B cell (primary cell): ENCODE data around the gene KLHL36. TPM values are rescaled to one million over a fixed set of nuclear protein-coding genes. Genes with fewer than 3 reads are reported as not detected.
A peak's percentile ranks its signal among the peaks of the same experiment; 100 is the strongest.
"Not testable (repeated sequence)": the region's sequence is repeated elsewhere in the genome, so short reads cannot be mapped to it uniquely, and the experiment has no call there.

Experiments
- ATAC-seq: fragments of 200-7000 bp; cut with Tn5 transposase; one replicate; pipeline ENCODE4 v1.10.0; 2021; ENCODE audit warnings: low read depth, mild to moderate bottlenecking, moderate number of reproducible peaks, moderate library complexity
- CTCF ChIA-PET: fragments of 350-600 bp; sonication (Branson Sonifier 250); formaldehyde crosslinking; loops from one replicate; lab custom pipeline; 2021; ENCODE audit warnings: antibody characterized with exemption, inconsistent platforms; lab: Charles Lee
- POLR2A ChIA-PET: fragments of 350-600 bp; sonication (Branson Sonifier 250); formaldehyde crosslinking; loops from one replicate; lab custom pipeline; 2021; ENCODE audit warnings: antibody characterized with exemption; lab: Charles Lee
- DNase-seq: peaks from one replicate; pipeline ENCODE4 v3.0.0; 2013
- H2AFZ ChIP-seq: 2 replicates; pipeline ENCODE4 v1.6.1; 2012; ENCODE audit warnings: mild to moderate bottlenecking, low read depth, low read length; ENCODE audit not compliant: insufficient read depth, poor library complexity, severe bottlenecking
- H3K27ac ChIP-seq, 2 donors: 1 replicate in 1 of 2; 2 replicates in 1 of 2; pipeline ENCODE4 v1.5.1; 2012 to 2013; ENCODE audit warnings: low read length in 2 of 2, mild to moderate bottlenecking in 2 of 2, moderate library complexity in 1 of 2
- H3K27me3 ChIP-seq, 4 experiments: fragments of 200-600 bp in 1 of 4; sonication (generic) in 1 of 4; replicated peaks in 1 of 4; 1 replicate in 2 of 4; 2 replicates in 2 of 4; pipeline versions ENCODE4 v1.6.1 to v1.7.0; 2013 to 2016; ENCODE audit warnings: low read length in 3 of 4, mild to moderate bottlenecking in 2 of 4, mixed read lengths in 1 of 4, moderate library complexity in 1 of 4; ENCODE audit not compliant: insufficient read depth in 4 of 4, control insufficient read depth in 3 of 4; ENCODE audit errors: control extremely low read depth in 1 of 4
- H3K36me3 ChIP-seq, 2 experiments: replicated peaks in 1 of 2; 1 replicate in 1 of 2; 2 replicates in 1 of 2; pipeline versions ENCODE4 v1.6.1 to v1.7.1; 2013; ENCODE audit warnings: low read length in 1 of 2; ENCODE audit not compliant: insufficient read depth in 2 of 2, control insufficient read depth in 1 of 2; ENCODE audit errors: control extremely low read depth in 1 of 2, extremely low read depth in 1 of 2
- H3K4me1 ChIP-seq, 2 donors: fragments of 200-600 bp in 1 of 2; sonication (generic) in 1 of 2; 1 replicate in 1 of 2; 2 replicates in 1 of 2; pipeline versions ENCODE4 v1.5.1 to v1.6.1; 2013 to 2017; ENCODE audit warnings: low read length in 2 of 2; ENCODE audit not compliant: control insufficient read depth in 2 of 2, insufficient read depth in 2 of 2
- H3K4me2 ChIP-seq: replicated peaks from 2 replicates; pipeline ENCODE3; 2012; ENCODE audit warnings: mild to moderate bottlenecking, low read depth, low read length; ENCODE audit not compliant: poor library complexity, severe bottlenecking
- H3K4me3 ChIP-seq, 5 experiments: fragments of 200-600 bp in 1 of 5; sonication (generic) in 1 of 5; 1 replicate in 3 of 5; 2 replicates in 2 of 5; pipeline versions ENCODE4 v1.5.1 to v1.7.0; 2011 to 2016; ENCODE audit warnings: low read length in 4 of 5, mild to moderate bottlenecking in 4 of 5, low read depth in 2 of 5, control low read depth in 1 of 5, moderate library complexity in 1 of 5; ENCODE audit not compliant: insufficient read depth in 1 of 5; ENCODE audit errors: control extremely low read depth in 1 of 5, extremely low read depth in 1 of 5
- H3K79me2 ChIP-seq: fragments of 200-600 bp; sonication (generic); one replicate; pipeline ENCODE4 v1.6.0; 2016; ENCODE audit warnings: low read length; ENCODE audit not compliant: control insufficient read depth, insufficient read depth
- H3K9ac ChIP-seq: fragments of 200-600 bp; sonication (generic); 2 replicates; pipeline ENCODE4 v1.6.1; 2017; ENCODE audit warnings: mild to moderate bottlenecking, low read length, moderate library complexity
- H3K9me3 ChIP-seq, 3 donors: one replicate each; pipeline versions ENCODE4 v1.6.1 to v1.7.1; 2013; ENCODE audit warnings: low read length in 2 of 3; ENCODE audit not compliant: control insufficient read depth in 2 of 3, insufficient read depth in 1 of 3; ENCODE audit errors: control extremely low read depth in 1 of 3
- H4K20me1 ChIP-seq: 2 replicates; pipeline ENCODE4 v1.6.0; 2012; ENCODE audit warnings: mild to moderate bottlenecking, low read length; ENCODE audit not compliant: insufficient read depth, control insufficient read depth, poor library complexity, severe bottlenecking
- H3K27ac Mint-ChIP-seq: one replicate; pipeline ENCODE4 v1.8.0; 2021; ENCODE audit warnings: mixed read lengths
- H3K27me3 Mint-ChIP-seq: one replicate; pipeline ENCODE4 v1.8.0; 2021; ENCODE audit warnings: mixed read lengths
- H3K4me1 Mint-ChIP-seq: one replicate; pipeline ENCODE4 v1.8.0; 2021; ENCODE audit warnings: mixed read lengths
- H3K4me3 Mint-ChIP-seq: one replicate; pipeline ENCODE4 v1.8.0; 2021; ENCODE audit warnings: mixed read lengths
- H3K9me3 Mint-ChIP-seq: one replicate; pipeline ENCODE4 v1.8.0; 2022; ENCODE audit warnings: mixed read lengths; ENCODE audit not compliant: insufficient read depth
- CTCF ChIP-seq: fragments of 200-600 bp; IDR thresholded peaks from one replicate; pipeline ENCODE4 v1.8.0; 2022; ENCODE audit warnings: antibody characterized with exemption, mild to moderate bottlenecking
- EZH2 ChIP-seq: IDR thresholded peaks from 2 replicates; pipeline ENCODE4 v1.6.1; 2012; ENCODE audit warnings: borderline replicate concordance, low read depth, mild to moderate bottlenecking, moderate library complexity, low read length; ENCODE audit not compliant: insufficient read depth, poor library complexity, severe bottlenecking
- WGBS: methylation state at CpG from one replicate; pipeline ENCODE4 v1.1.5; 2013; ENCODE audit warnings: missing lambda C conversion rate; ENCODE audit not compliant: insufficient coverage; 5-methylcytosine and 5-hydroxymethylcytosine counted together
- intact Hi-C: fragments of 100-400 bp; cut with micrococcal nuclease; formaldehyde crosslinking; loops from one replicate; pipeline ENCODE4 v1.10.0; 2022
- polyA plus RNA-seq: library from polyadenylated mRNA; depleted of rRNA; stranded (reverse); fragments of >200 nt; gene quantifications from 2 replicates; pipeline ENCODE4 v1.2.3, GENCODE V29; 2012
- total RNA-seq, 2 donors: library from RNA; stranded (reverse); fragments of 120-200 nt in 1 of 2; gene quantifications; 1 replicate in 1 of 2; 2 replicates in 1 of 2; pipeline versions ENCODE4 v1.2.3 to v1.2.4, GENCODE V29; 2013 to 2022

The KLHL36 gene
- total and polyA plus RNA-seq, 2 donors (not counting 1 experiment from before 2014, with no cell fraction given), result 90.3 to 135 TPM

- Histone ChIP-seq H3K4me3 (no peak overlapping the region), H2AFZ (no peak overlapping the region), H3K79me2 (no peaks in the 10 kb centered on the region), H4K20me1 (no peaks in the 10 kb centered on the region), H3K27me3 (no peaks in the 10 kb centered on the region), H3K4me1 (peaks cover 10 to 17% of the 10 kb centered on the region in 2 donors), H3K4me2 (peak overlapping the region; percentile 66), H3K9me3 (peaks cover 0 to 5% (median 0%) of the 10 kb centered on the region in 3 donors), H3K36me3 (no peaks in the 10 kb centered on the region), H3K9ac (no peak overlapping the region), H3K27ac (no peak overlapping the region)
- H3K4me1 Mint-ChIP-seq, result peaks cover 21% of the 10 kb centered on the region
- TF ChIP-seq EZH2 (no peak), CTCF (no peak)
- ChIA-PET CTCF (interaction anchor here (0.7 to 4.5 kb wide), 9 partner anchors 13 to 182 kb away, joined by 3 to 24 read pairs (median 4); no protein-coding TSS in a partner anchor), POLR2A (interaction anchor here (1.1 to 1.8 kb wide), 2 partner anchors 11 to 24 kb away, joined by 3 to 7 read pairs; no protein-coding TSS in a partner anchor)
- no peaks in the 10 kb centered on the region for H3K9me3 Mint-ChIP-seq
- WGBS, result 0% methylated on average over 3 of the region's 6 CpGs
- ATAC-seq (peak; percentile 97), DNase-seq (peak; percentile 72)
- H3K27me3 Mint-ChIP-seq, result peaks cover 7% of the 10 kb centered on the region
- peak overlapping the region; percentile 85 for H3K27ac Mint-ChIP-seq
- peak overlapping the region; percentile 74 for H3K4me3 Mint-ChIP-seq
- intact Hi-C loops, result loop anchor here (1.0 kb wide), 1 partner anchor 13 kb away; no protein-coding TSS in a partner anchor
Measured at GRCh38 chr16:84687715-84688114, 39.4 kb downstream of the KLHL36 start.

GRCh38 chr16:84688163-84688562 is 39.9 kb downstream of the KLHL36 start:
- H3K79me2 ChIP-seq, H3K4me3 Mint-ChIP-seq, H3K9ac ChIP-seq, H4K20me1 ChIP-seq, H3K27me3 Mint-ChIP-seq, H3K36me3 ChIP-seq, H3K9me3 ChIP-seq, H3K27ac ChIP-seq, H3K27me3 ChIP-seq, H3K4me3 ChIP-seq, intact Hi-C loops, H2AFZ ChIP-seq, DNase-seq, ATAC-seq, H3K9me3 Mint-ChIP-seq, H3K27ac Mint-ChIP-seq: not testable (repeated sequence)
- 94% methylated on average over 2 of the region's 4 CpGs for WGBS
- peaks cover 10 to 17% of the 10 kb centered on the region in 2 donors for H3K4me1 ChIP-seq
- peak overlapping the region; percentile 66 for H3K4me2 ChIP-seq
- POLR2A ChIA-PET, result interaction anchor here (1.8 kb wide), 1 partner anchor 24 kb away, joined by 7 read pairs; no protein-coding TSS in a partner anchor
- H3K4me1 Mint-ChIP-seq, result peaks cover 21% of the 10 kb centered on the region
- CTCF ChIA-PET, result interaction anchor here (0.7 to 4.5 kb wide), 7 partner anchors 13 to 182 kb away, joined by 3 to 24 read pairs (median 5); no protein-coding TSS in a partner anchor
